ENCODE measurements around the gene RPS3. TPM values are rescaled to one million over a fixed set of nuclear protein-coding genes. Genes with fewer than 3 reads are reported as not detected.

The RPS3 gene
- total and polyA plus RNA-seq, 2 of the 13 experiments (the other 11 are each of a cell fraction or from before 2014, with no cell fraction given), result 2,143 to 3,616 TPM

GRCh38 chr11:75435571-75435925, 36.2 kb downstream of the RPS3 start:
- Histone ChIP-seq H3K4me2 (ENCODE audit: low read depth, low read length) (no peak overlapping the region), H4K20me1 (ENCODE audit: insufficient read depth, low read length) (no peaks in the 10 kb centered on the region), H3K27me3 (ENCODE audit: control insufficient read depth in 1 of 2, insufficient read depth in 2 of 2, low read length in 2 of 2) (peaks cover 2 to 15% of the 10 kb centered on the region in 2 experiments; a peak in 4 of 5 replicates), H3K9ac (ENCODE audit: insufficient read depth, low read depth, low read length) (no peak overlapping the region), H3K79me2 (ENCODE audit: insufficient read depth, low read length) (no peaks in the 10 kb centered on the region), H3K27ac (ENCODE audit: extremely low read length, insufficient read depth, low read length) (no peak overlapping the region), H2AFZ (ENCODE audit: low read length) (no peak overlapping the region), H3K36me3 (replicated peaks in 1 of 2; ENCODE audit: control insufficient read depth in 1 of 2, insufficient read depth in 2 of 2, low read length in 2 of 2) (peaks cover 6 to 31% of the 10 kb centered on the region in 2 experiments; a peak in 3 of 5 replicates), H3K4me3 (replicated peaks in 1 of 3; ENCODE audit: insufficient read depth in 1 of 3, low read depth in 2 of 3, low read length in 3 of 3) (no peak overlapping the region), H3K4me1 (ENCODE audit: insufficient read depth, low read length) (peaks cover 29% of the 10 kb centered on the region), H3K9me3 (ENCODE audit: low read length) (no peaks in the 10 kb centered on the region)
- no TSS peak for BruUV-seq (replicated peaks)
- intact Hi-C loops (cut with micrococcal nuclease; ENCODE audit: unreplicated experiment) (no loop called here), in situ Hi-C loops (cut with HindIII; ENCODE audit: extremely low pct_ligation_motif_present, low pct_unique_long_range_greater_than_20kb) (no loop called here)
- ChIA-PET POLR2A (no interaction called here), CTCF (ENCODE audit: low intra/inter-chr PET ratio, low total read pairs) (no interaction called here)
- FAIRE-seq (no peak), DNase-seq (ENCODE audit: low spot score) (no peak), ATAC-seq (no peak)
- 96% methylated on average over 7 of the region's 9 CpGs for WGBS (ENCODE audit: low lambda C conversion rate)
- TF ChIP-seq SRF (IDR thresholded peaks at IDR 0.05; ENCODE audit: low read depth, low read length) (no peak), RBM22 (optimal IDR thresholded peaks at IDR 0.05; ENCODE audit: low read length) (peak; percentile 33), RBM39 (IDR thresholded peaks at IDR 0.05; ENCODE audit: low read depth, low read length, poor library complexity, severe bottlenecking) (no peak), ZNF3 (CRISPR knock-in tag; IDR thresholded peaks at IDR 0.05) (no peak)

- intact Hi-C loops (cut with micrococcal nuclease; ENCODE audit: unreplicated experiment), result no loop called here
- ATAC-seq (no peak), FAIRE-seq (no peak), DNase-seq (ENCODE audit: low spot score) (no peak)
- H3K27me3 ChIP-seq (ENCODE audit: control insufficient read depth in 1 of 2, insufficient read depth in 2 of 2, low read length in 2 of 2), result peaks cover 0 to 2% of the 10 kb centered on the region in 2 experiments; a peak in 2 of 5 replicates
- peaks cover 10 to 35% of the 10 kb centered on the region in 2 experiments; a peak in 3 of 5 replicates for H3K36me3 ChIP-seq (replicated peaks in 1 of 2; ENCODE audit: control insufficient read depth in 1 of 2, insufficient read depth in 2 of 2, low read length in 2 of 2)
- H3K4me2 ChIP-seq (ENCODE audit: low read depth, low read length), result no peak overlapping the region
- no peaks in the 10 kb centered on the region for H3K79me2 ChIP-seq (ENCODE audit: insufficient read depth, low read length)
- H3K4me1 ChIP-seq (ENCODE audit: insufficient read depth, low read length), result peaks cover 29% of the 10 kb centered on the region
- no peak overlapping the region for H3K9ac ChIP-seq (ENCODE audit: insufficient read depth, low read depth, low read length)
- H4K20me1 ChIP-seq (ENCODE audit: insufficient read depth, low read length), result no peaks in the 10 kb centered on the region
- CTCF ChIA-PET (ENCODE audit: low intra/inter-chr PET ratio, low total read pairs), result no interaction called here
- H3K9me3 ChIP-seq (ENCODE audit: low read length), result no peaks in the 10 kb centered on the region
- BruUV-seq (replicated peaks), result no TSS peak
- in situ Hi-C loops (cut with HindIII; ENCODE audit: extremely low pct_ligation_motif_present, low pct_unique_long_range_greater_than_20kb), result no loop called here
- H2AFZ ChIP-seq (ENCODE audit: low read length), result no peak overlapping the region
- POLR2A ChIA-PET, result no interaction called here
- TF ChIP-seq MLLT10 (CRISPR knock-in tag; IDR thresholded peaks at IDR 0.05), result no peak
- TF ChIP-seq ZNF253 (CRISPR knock-in tag; IDR thresholded peaks at IDR 0.05; ENCODE audit: borderline replicate concordance), result no peak
- H3K4me3 ChIP-seq (replicated peaks in 1 of 3; ENCODE audit: insufficient read depth in 1 of 3, low read depth in 2 of 3, low read length in 3 of 3), result no peak overlapping the region
- WGBS (ENCODE audit: low lambda C conversion rate), result 100% methylated on average over 6 of the region's 9 CpGs
- no peak overlapping the region for H3K27ac ChIP-seq (ENCODE audit: extremely low read length, insufficient read depth, low read length)
Observed at GRCh38 chr11:75436806-75437205, 37.5 kb downstream of the RPS3 start.

Data from HepG2 (cell line).